ENCODE data around the gene SPATA2. TPM values are rescaled to one million over a fixed set of nuclear protein-coding genes. Genes with fewer than 3 reads are reported as not detected.

SPATA2 gene
- total and polyA plus RNA-seq, 2 experiments from 2014 or later: 5.3 to 9.3 TPM

GRCh38 chr20:49942942-49943341, 27.6 kb upstream of the SPATA2 start:
- no peak overlapping the region for H3K4me3 ChIP-seq
- no peak overlapping the region for H3K4me2 ChIP-seq
- no peak overlapping the region for H3K27ac ChIP-seq (ENCODE audit: low read depth)
- H3K36me3 Mint-ChIP-seq (ENCODE audit: low read depth): peaks cover 72% of the 10 kb centered on the region
- H3F3A ChIP-seq (replicated peaks; ENCODE audit: low read depth): 0 out of 2 replicates have a peak, but pooled peaks cover 6% of the 10 kb centered on the region
- DNase-seq (ENCODE audit: low spot score): no peak
- H3K4me3 Mint-ChIP-seq: no peak overlapping the region
- H3K4me1 Mint-ChIP-seq: peaks cover 16% of the 10 kb centered on the region
- no peak overlapping the region for H3K27ac Mint-ChIP-seq
- H3K4me1 ChIP-seq (ENCODE audit: insufficient read depth): peaks cover 5% of the 10 kb centered on the region
- H3K79me2 ChIP-seq (replicated peaks; ENCODE audit: insufficient read depth): peaks cover 82% of the 10 kb centered on the region
- TF ChIP-seq EZH2phosphoT487 (IDR thresholded peaks at IDR 0.05; ENCODE audit: unreplicated experiment) (no peak), POLR2AphosphoS5 (IDR thresholded peaks at IDR 0.05; ENCODE audit: low read depth) (no peak), CREB1 (CRISPR knock-in tag; IDR thresholded peaks at IDR 0.05; ENCODE audit: low read depth) (no peak), ZNF462 (CRISPR knock-in tag; IDR thresholded peaks at IDR 0.05) (no peak), EZH2 (IDR thresholded peaks at IDR 0.05; ENCODE audit: low read depth, unreplicated experiment) (no peak), ZNF114 (CRISPR knock-in tag; IDR thresholded peaks at IDR 0.05) (no peak), ZNF331 (CRISPR knock-in tag; IDR thresholded peaks at IDR 0.05; ENCODE audit: low read depth) (no peak), CTCF (conservative IDR thresholded peaks at IDR 0.05; ENCODE audit: low read depth in 2 of 2) (no peak), STAT1 (IDR thresholded peaks at IDR 0.05; ENCODE audit: unreplicated experiment) (no peak), JUNB (IDR thresholded peaks at IDR 0.05; ENCODE audit: unreplicated experiment) (no peak), ETS1 (IDR thresholded peaks at IDR 0.05) (no peak), REST (IDR thresholded peaks at IDR 0.05; ENCODE audit: unreplicated experiment) (no peak)
- no peaks in the 10 kb centered on the region for H3K9me3 Mint-ChIP-seq
- peaks cover 54% of the 10 kb centered on the region for H3K36me3 ChIP-seq (ENCODE audit: insufficient read depth)
- H3K27me3 ChIP-seq (ENCODE audit: insufficient read depth): no peaks in the 10 kb centered on the region
- H4K20me1 ChIP-seq (replicated peaks; ENCODE audit: insufficient read depth): peaks cover 51% of the 10 kb centered on the region
- no peak overlapping the region for H2AFZ ChIP-seq
- H3K9me2 ChIP-seq (ENCODE audit: insufficient read depth): no peaks in the 10 kb centered on the region
- no peak for ATAC-seq
- no peaks in the 10 kb centered on the region for H3K27me3 Mint-ChIP-seq (ENCODE audit: insufficient read depth, low read depth, poor library complexity)
